ENCODE measurements around the gene C1orf50. TPM values are rescaled to one million over a fixed set of nuclear protein-coding genes. Genes with fewer than 3 reads are reported as not detected.
A peak's percentile ranks its signal among the peaks of the same experiment; 100 is the strongest.

The C1orf50 gene
- polyA plus RNA-seq, 1 donor, result 8.4 TPM

DNA sequence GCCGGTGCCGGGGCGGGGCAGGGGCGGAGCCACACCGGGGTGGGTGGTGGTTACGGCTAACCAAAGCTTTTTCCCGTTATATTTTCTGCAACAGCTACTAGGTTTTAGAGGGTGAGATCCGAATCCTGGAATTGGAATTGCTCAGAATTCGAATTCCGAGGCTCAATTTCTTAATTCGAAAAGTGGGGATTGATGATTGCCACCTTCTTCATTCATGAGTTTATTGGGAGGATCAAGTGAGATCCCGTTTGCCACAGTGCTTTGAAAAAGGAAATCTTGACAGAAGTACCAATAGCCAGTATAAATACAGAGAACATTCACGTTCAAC is 50.4 kb downstream of the C1orf50 start:
- DNase-seq, result peak in 1 of 2 donors; percentile 4
- Histone ChIP-seq H3K36me3 (ENCODE audit: control insufficient read depth, insufficient read depth, low read length) (no peaks in the 10 kb centered on the region), H3K27ac (ENCODE audit: low read length) (no peak overlapping the region), H3K4me3 (ENCODE audit: low read length) (peak overlapping the region; percentile 37), H3K27me3 (ENCODE audit: control insufficient read depth, insufficient read depth, low read length) (no peaks in the 10 kb centered on the region), H3K9me3 (ENCODE audit: control insufficient read depth, low read depth, low read length) (no peaks in the 10 kb centered on the region), H3K4me1 (ENCODE audit: control insufficient read depth, insufficient read depth, low read length) (peaks cover 3% of the 10 kb centered on the region)
- WGBS (ENCODE audit: insufficient coverage, low lambda C conversion rate), result 0% methylated on average over 2 of the region's 13 CpGs

DNA sequence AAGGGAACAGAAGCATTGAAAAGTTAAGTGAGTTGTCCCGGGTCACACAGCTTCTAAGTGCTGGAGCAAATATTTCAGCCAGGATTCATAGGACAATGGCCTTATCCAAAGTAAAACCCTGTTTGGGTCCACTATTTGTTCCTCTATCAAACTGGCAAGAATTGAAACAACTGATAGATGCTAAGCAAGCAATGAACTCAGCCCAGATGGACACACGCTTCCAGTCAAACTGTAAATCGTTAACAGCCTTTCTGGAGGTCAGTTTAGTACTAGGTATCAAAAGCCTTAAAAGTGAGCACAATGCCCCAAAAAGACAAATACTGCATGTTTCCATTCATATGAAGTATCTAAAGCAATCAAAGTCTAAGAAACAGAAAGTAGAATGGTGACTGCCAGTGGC is 50.9 kb downstream of the C1orf50 start:
- DNase-seq, result no peak
- no peaks in the 10 kb centered on the region for H3K27me3 ChIP-seq (ENCODE audit: control insufficient read depth, insufficient read depth, low read length)
- H3K27ac ChIP-seq (ENCODE audit: low read length), result no peak overlapping the region
- H3K9me3 ChIP-seq (ENCODE audit: control insufficient read depth, low read depth, low read length), result no peaks in the 10 kb centered on the region
- H3K4me3 ChIP-seq (ENCODE audit: low read length), result no peak overlapping the region
- no peaks in the 10 kb centered on the region for H3K36me3 ChIP-seq (ENCODE audit: control insufficient read depth, insufficient read depth, low read length)
- no CpG with 5 or more reads among the region's 3 CpGs for WGBS (ENCODE audit: insufficient coverage, low lambda C conversion rate)
- H3K4me1 ChIP-seq (ENCODE audit: control insufficient read depth, insufficient read depth, low read length), result peaks cover 3% of the 10 kb centered on the region

DNA sequence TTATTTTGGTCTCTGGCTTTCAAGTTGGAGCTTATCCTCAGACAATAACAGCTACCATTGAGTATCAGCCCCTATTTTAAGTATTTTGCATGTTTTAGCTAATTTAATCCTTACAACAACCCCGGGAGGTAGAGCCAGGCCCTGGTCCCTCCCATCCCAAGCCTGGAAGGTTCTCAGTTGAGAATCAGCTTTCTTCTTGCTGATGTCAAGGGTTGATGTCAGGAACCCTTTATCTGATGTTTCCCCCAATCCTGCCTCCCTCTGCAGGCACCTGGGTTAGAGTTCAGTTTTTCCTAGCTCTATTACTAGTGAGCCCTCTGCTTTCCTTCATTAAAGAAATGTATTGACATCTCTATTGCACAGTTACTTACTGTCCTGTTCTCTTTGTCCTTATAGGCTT is 53.8 kb downstream of the C1orf50 start:
- Histone ChIP-seq H3K27me3 (ENCODE audit: control insufficient read depth, insufficient read depth, low read length) (no peaks in the 10 kb centered on the region), H3K4me3 (ENCODE audit: low read length) (no peak overlapping the region), H3K36me3 (ENCODE audit: control insufficient read depth, insufficient read depth, low read length) (no peaks in the 10 kb centered on the region), H3K4me1 (ENCODE audit: control insufficient read depth, insufficient read depth, low read length) (peaks cover 5% of the 10 kb centered on the region), H3K27ac (ENCODE audit: low read length) (no peak overlapping the region), H3K9me3 (ENCODE audit: control insufficient read depth, low read depth, low read length) (no peaks in the 10 kb centered on the region)
- WGBS (ENCODE audit: insufficient coverage, low lambda C conversion rate), result no CpG with 5 or more reads among the region's 1 CpG
- DNase-seq, result no peak

DNA sequence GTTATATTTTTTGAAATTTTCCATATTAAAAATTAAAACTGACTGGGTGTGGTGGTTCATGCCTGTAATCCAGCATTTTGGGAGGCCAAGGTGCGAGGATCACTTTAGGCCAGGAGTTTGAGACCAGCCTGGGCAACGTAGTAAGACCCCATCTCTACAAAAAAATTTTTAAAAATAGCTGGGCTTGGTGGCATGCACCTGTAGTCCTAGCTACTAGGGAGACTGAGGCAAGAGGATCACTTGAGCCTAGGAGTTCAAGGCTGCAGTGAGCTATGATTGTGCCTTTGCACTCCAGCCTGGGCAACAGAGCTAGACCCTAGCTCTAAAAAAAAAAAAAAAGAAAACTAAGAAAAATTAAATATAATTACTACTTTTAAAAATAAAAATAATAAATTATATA is 54.6 kb downstream of the C1orf50 start:
- Histone ChIP-seq H3K9me3 (ENCODE audit: control insufficient read depth, low read depth, low read length) (no peaks in the 10 kb centered on the region), H3K36me3 (ENCODE audit: control insufficient read depth, insufficient read depth, low read length) (no peaks in the 10 kb centered on the region), H3K4me3 (ENCODE audit: low read length) (no peak overlapping the region), H3K4me1 (ENCODE audit: control insufficient read depth, insufficient read depth, low read length) (peaks cover 3% of the 10 kb centered on the region), H3K27ac (ENCODE audit: low read length) (no peak overlapping the region), H3K27me3 (ENCODE audit: control insufficient read depth, insufficient read depth, low read length) (no peaks in the 10 kb centered on the region)
- DNase-seq, result no peak
- WGBS (ENCODE audit: insufficient coverage, low lambda C conversion rate), result no CpG with 5 or more reads among the region's 2 CpGs

DNA sequence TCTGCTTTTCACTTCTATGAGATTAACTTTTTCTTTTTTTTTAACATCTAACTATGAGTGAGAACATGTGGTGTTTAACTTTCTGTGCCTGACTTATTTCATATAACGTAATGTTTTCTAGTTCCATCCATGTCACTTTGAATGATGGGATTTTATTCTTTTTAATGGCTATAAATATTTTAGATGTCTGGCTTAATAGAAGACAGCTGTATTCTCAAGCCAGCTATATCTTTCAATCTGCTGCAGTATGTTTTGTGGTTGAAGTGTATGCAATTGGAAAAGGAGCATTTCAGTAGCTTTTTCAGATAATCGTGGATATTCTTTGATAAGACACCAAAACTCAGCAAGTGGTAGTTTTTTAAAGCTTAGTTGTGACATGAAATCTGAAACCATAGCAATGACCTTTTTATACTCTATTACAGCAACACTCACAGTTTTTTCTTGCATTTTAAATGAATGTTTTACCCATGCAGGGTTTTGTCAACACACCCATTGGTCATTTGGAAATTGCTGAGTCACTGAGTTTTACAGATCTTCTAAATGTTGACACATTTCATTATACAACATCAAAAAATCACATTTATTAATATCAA is 55.8 kb downstream of the C1orf50 start:
- Histone ChIP-seq H3K36me3 (ENCODE audit: control insufficient read depth, insufficient read depth, low read length) (no peaks in the 10 kb centered on the region), H3K9me3 (ENCODE audit: control insufficient read depth, low read depth, low read length) (no peaks in the 10 kb centered on the region), H3K27ac (ENCODE audit: low read length) (no peak overlapping the region), H3K4me1 (ENCODE audit: control insufficient read depth, insufficient read depth, low read length) (peaks cover 3% of the 10 kb centered on the region), H3K4me3 (ENCODE audit: low read length) (no peak overlapping the region), H3K27me3 (ENCODE audit: control insufficient read depth, insufficient read depth, low read length) (no peaks in the 10 kb centered on the region)
- no peak for DNase-seq
- 100% methylated on average over 2 of the region's 2 CpGs for WGBS (ENCODE audit: insufficient coverage, low lambda C conversion rate)

DNA sequence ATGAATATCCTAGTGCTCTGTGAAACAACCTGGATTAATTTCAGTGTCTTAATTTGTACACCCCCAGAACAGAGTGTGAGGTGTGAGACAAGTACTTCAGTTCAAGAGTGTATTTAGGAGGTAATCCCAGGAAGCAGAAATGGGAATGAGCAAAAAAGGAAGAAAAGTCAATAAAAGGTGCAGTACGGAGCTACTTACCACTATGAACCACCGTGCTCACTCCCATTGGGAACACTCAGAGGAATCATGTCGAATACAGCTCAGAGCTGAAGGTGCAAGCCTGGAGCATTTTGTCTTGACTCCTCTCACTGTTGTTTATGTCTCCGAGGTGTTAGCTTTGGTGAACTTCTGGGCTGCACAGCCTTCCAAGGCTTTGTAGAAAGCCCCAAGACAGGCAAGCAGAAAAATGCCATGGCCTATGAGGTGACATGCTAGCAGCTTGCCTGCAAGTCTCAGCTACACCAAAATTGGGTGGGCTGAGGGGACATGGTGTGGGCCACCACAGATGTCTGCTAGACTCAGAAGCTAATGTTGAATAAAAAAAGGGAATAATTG is 57.5 kb downstream of the C1orf50 start:
- Histone ChIP-seq H3K27me3 (ENCODE audit: control insufficient read depth, insufficient read depth, low read length) (no peaks in the 10 kb centered on the region), H3K27ac (ENCODE audit: low read length) (no peak overlapping the region), H3K36me3 (ENCODE audit: control insufficient read depth, insufficient read depth, low read length) (no peaks in the 10 kb centered on the region), H3K9me3 (ENCODE audit: control insufficient read depth, low read depth, low read length) (no peaks in the 10 kb centered on the region), H3K4me1 (ENCODE audit: control insufficient read depth, insufficient read depth, low read length) (peaks cover 3% of the 10 kb centered on the region), H3K4me3 (ENCODE audit: low read length) (no peak overlapping the region)
- no CpG with 5 or more reads among the region's 4 CpGs for WGBS (ENCODE audit: insufficient coverage, low lambda C conversion rate)
- no peak for DNase-seq

DNA sequence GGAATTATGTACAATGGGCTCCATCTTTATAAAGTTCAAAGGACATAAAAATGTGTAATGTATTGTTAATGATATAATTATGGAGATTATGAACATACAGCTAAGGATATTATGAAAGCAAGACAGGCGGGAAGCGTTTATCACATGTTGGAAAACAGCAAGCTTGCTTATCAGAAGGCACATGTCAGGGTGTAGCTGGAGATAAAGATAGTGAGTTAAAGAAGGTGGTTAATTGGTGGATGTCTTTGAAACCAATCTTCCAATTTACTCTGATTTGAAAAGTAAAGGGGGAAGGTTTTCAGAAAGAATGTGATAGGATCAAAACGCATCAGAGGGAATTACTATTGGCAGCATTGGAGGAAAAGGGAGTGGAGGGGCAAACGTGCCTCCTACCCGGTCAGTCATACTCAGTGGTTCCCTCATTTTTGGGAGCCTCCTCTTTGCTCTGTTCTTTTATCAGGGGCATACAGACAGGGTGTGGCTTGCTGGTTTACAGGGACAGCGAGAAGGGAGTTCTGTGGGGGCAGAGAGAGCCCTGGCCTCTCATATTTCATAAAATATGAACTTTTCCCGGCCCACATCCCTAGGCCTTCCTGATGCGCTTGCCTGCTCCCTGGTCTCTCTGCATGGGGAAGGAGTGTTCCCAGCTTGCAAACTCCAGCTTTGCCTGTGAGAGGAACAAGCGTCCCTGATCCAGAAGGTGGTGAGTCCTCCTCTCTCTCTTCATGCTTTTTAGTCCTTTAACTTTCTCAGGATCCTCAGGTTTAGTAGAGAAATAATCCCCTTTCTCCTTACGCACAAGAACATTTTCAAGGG is 58.2 kb downstream of the C1orf50 start:
- 20% methylated on average over 3 of the region's 10 CpGs for WGBS (ENCODE audit: insufficient coverage, low lambda C conversion rate)
- Histone ChIP-seq H3K27me3 (ENCODE audit: control insufficient read depth, insufficient read depth, low read length) (no peaks in the 10 kb centered on the region), H3K4me1 (ENCODE audit: control insufficient read depth, insufficient read depth, low read length) (peaks cover 3% of the 10 kb centered on the region), H3K36me3 (ENCODE audit: control insufficient read depth, insufficient read depth, low read length) (peaks cover 2% of the 10 kb centered on the region), H3K4me3 (ENCODE audit: low read length) (no peak overlapping the region), H3K9me3 (ENCODE audit: control insufficient read depth, low read depth, low read length) (no peaks in the 10 kb centered on the region), H3K27ac (ENCODE audit: low read length) (no peak overlapping the region)
- DNase-seq, result peak in 1 of 2 donors; percentile 20

Other genes with a start within 250 kb of the C1orf50 start
- gene PPIH, start 108.8 kb upstream of the C1orf50 start, polyA plus RNA-seq, result 54.5 TPM
- 563 TPM for gene YBX1, start 84.8 kb upstream of the C1orf50 start, polyA plus RNA-seq
- 1.5 TPM for gene CLDN19, start 27.0 kb upstream of the C1orf50 start, polyA plus RNA-seq
- gene P3H1, start 221 bp upstream of the C1orf50 start, polyA plus RNA-seq, result 23.2 TPM
- gene TMEM269, start 17.7 kb downstream of the C1orf50 start, polyA plus RNA-seq, result 0.10 TPM
- gene ERMAP, start 49.9 kb downstream of the C1orf50 start, polyA plus RNA-seq, result 21.8 TPM
- 39.1 TPM for gene SVBP, start 50.1 kb downstream of the C1orf50 start, polyA plus RNA-seq
- 11.8 TPM for gene ZNF691, start 79.4 kb downstream of the C1orf50 start, polyA plus RNA-seq
- 58.7 TPM for gene SLC2A1, start 191.6 kb downstream of the C1orf50 start, polyA plus RNA-seq